HG03280 (cell line): ENCODE data around the gene WNK1.
A peak's percentile ranks its signal among the peaks of the same experiment; 100 is the strongest.
"Not testable (repeated sequence)": the region's sequence is repeated elsewhere in the genome, so short reads cannot be mapped to it uniquely, and the experiment has no call there.

Source experiments
- ATAC-seq: cut with Tn5 transposase; IDR thresholded peaks from one replicate; pipeline ENCODE4 v1.9.1; 2021; ENCODE audit warnings: mild to moderate bottlenecking, moderate library complexity; ENCODE audit not compliant: unreplicated experiment

The WNK1 gene

DNA sequence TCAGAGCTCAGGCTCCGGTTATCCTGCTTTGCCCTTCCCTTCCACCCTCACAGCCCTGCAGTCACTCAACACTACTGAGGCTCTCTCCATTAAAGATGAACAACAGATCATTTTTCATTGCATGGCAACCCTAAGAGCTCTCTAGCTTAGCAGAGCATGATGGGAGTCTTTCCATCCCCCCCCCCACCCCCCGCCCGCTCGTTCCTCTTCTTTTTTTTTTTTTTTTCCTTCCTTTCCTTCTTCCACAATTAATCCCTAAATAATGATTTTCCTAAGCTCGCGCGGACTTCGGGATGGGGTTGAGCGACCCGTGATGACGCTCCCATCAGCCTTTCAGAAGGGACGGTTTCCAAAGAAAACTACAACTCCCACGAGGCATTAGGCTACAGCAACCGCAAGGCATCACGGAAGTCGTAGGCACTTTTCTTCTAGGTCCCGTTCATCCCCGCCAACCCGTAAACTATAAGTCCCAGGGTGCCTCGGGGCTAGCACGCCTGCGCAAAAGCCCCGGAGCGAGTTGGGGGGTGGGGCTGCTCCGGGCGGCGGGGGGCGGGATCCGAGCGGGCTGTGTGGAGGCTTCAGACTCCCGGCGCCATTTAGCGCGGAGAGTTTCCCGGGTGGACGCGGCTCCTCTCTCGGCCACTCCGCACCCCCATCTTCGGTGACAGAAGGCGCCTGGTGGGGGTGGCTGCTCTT is at the start of gene WNK1:
WNK1 (plus strand) TSS at position 581 of the 696 bp plus-strand sequence. CDS start 987 bp downstream, outside the sequence.
- peak; percentile 52 for ATAC-seq

DNA sequence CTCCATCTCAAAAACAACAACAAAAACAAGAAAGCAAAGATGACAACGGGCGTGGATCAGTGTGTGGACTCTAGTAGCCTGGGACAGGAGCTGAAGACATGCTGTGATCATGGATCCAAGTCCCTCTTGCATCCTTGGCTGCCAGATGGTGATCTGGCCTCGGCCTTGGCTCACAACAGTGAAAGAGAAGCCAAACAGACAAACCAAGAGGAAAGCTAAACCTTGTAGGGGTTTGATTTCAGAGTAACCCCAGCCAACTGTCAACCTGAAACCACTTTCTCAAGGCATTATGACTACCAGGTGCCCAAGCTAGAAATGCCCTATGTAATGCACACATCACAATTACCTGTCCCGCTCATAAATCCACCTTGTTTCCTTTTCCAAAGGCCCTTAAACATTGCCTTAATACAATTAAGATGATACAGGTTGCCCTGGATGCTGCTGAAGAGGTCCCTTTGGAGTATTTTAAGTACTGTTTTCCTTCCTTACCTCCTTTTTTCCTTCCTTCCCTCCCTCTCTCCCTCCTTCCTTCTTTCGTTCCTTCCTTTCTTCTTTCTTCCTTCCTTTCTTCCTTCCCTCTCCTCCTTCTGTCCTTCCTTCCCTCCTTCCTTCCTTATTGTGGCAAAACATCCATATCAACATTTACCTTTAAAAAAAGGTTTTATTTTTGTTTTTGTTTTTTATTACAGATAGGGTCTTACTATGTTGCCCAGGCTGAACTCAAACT is 47.7 kb upstream of the WNK1 start:
- ATAC-seq: no peak

DNA sequence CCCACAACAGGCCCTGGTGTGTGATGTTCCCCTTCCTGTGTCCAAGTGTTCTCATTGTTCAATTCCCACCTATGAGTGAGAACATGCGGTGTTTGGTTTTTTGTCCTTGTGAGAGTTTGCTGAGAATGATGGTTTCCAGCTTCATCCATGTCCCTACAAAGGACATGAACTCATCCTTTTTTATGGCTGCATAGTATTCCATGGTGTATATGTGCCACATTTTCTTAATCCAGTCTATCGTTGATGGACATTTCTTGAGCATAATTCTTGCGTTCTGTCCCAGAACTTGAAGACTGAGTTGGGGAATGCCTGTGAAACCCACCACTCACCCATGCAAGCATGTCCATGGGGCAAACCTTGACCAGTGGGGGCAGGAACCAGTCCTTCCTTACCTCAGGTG is 44.3 kb upstream of the WNK1 start:
- not testable (repeated sequence) for ATAC-seq

DNA sequence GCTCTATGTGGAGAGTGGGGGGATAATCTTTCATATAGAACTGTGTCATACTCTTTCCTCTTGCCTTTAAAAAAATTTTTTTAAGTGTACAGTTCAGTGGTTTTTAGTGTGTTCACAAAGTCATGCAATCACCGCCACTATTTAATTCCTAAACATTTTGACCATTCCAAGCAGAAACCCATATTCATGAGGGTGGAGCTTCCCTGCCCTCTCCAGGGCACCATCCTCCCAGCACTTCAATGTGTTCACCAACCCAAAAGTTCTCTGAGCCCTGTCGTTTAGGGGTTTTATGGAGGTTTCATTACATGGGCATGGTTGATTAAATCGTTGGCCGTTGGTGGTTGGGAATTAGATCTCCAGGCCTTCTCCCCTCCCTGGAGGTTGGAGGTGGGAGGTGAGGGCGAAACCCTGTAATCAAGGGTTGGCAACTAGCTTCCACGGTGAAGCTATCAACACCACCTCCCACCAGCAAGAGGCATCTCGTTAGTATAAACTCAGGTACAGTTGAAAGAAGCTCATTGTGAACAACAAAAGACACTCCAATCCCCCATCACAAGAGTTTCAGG is 42.8 kb upstream of the WNK1 start:
- no peak for ATAC-seq

DNA sequence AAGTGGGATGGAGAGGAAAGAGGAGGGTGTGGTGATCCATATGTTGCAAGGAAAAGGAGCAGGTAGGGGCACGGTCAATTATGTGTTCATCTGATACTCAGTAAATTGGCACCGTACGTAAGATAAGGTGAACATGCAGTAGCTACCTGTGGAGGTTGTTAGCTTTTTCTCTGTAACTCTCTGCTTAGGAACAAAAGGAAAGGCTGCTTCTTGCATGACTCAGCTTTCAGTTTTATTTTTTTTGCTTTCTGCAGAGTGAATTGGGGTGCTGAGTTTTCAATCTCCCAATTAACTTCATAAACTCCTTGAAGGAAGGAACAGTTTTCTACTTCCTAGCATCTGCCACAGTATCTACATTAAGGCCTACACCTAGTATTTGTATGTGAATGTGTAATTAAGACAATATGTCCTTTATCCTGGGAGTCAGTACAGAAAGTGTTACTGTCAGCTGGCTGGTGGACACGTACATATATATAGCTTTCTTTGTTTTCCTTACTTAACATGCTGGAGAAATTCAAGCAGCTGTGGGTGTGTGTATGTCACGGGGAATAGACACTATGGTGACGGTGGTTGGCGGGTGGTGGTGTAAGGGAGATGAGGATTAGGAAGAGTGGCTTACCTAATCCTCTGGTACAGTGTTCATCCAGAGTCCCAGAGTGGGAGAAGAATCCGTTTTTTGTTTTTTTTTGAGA is 40.1 kb upstream of the WNK1 start:
- no peak for ATAC-seq

DNA sequence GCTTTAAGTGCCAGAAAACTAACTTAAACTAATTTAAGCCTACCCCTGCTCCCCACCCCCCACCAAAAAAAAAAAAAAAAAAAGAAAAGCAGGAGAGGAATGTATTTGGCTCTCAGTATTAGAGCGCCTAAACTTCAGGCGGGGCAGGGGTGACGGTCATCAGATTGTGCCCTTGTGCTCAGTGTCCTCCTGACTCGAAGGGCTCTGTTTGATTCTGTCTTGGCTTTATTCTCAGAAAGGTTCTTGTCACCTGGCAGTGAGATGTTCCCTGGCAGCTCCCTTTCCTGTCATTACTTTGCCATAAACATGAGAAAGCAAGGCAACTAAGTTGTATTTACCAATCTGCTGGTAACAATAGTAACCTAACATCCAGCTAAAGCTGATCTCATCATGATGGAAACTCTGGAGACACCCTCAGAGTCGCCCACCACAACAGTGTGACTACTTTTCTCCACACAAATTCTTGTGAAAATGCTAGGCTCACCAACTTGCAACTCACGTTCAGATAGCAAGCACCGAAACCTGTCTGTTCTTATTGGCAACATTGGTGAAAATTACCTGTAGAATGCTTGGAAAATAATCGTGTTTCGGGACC is 39.0 kb upstream of the WNK1 start:
- no peak for ATAC-seq

DNA sequence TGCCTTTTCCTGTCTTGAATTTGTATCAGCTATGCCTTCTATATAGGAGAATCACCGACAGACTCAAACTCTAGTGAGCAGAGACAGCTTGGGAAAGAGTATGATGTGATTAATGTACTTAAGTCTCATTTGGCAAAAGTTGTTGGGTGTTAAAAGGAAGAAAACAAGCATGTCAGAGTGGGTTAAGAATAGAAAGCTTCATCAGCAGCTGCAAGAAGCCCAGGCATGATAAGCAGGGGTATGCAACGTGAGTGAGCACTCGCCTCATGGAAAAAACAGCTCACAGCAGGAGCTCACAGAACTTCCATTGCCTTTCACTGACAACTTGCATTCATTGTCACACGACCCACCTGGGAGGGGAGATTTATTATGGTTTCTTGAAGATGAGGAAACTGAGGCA is 35.9 kb upstream of the WNK1 start:
- no peak for ATAC-seq

DNA sequence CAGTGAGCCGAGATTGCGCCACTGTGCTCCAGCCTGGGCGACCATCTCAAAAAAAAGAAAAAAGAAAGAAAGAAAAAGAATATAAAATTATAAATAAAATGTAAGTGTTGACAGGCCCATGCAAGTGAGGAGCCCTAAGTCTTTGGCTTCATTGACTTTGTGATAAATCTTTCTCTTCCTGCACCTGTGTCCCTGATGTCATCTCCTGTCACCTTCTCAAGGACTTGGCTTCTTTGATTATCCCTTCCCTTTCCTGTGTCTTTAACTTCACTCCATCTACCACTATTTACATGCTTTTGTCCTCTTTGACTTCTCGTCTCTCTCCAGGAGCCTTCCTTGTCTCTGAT is 33.6 kb upstream of the WNK1 start:
- no peak for ATAC-seq

DNA sequence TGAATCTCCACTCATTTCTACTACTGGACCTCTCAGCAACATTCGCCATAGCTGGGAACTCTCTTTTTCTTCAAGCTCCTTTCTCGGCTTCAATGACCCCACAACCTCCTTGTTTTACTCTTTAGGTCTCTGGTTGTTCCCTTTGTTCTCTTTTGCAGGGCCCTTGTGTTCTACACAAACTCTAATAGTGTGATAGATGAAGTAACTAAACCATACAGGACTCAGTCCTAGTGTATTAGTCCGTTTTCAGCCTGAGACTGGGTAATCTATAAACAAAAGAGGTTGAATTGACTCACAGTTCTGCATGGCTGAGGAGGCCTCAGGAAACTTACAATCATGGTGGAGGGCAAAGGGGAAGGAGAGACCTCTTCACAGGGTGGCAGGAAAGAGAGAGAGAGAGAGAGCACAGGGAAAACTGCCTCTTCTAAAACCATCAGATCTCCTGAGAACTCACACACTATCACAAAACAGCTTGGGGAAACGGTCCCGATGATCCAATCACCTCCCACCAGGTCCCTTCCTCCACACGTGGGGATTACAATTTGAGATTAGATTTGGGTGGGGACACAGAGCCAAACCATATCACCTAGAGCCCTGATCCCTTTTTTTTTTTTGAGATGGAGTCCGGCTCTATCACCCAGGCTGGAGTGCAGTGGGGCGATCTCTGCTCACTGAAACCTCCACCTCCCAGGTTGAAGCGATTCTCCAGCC is 32.0 kb upstream of the WNK1 start:
- ATAC-seq: no peak

DNA sequence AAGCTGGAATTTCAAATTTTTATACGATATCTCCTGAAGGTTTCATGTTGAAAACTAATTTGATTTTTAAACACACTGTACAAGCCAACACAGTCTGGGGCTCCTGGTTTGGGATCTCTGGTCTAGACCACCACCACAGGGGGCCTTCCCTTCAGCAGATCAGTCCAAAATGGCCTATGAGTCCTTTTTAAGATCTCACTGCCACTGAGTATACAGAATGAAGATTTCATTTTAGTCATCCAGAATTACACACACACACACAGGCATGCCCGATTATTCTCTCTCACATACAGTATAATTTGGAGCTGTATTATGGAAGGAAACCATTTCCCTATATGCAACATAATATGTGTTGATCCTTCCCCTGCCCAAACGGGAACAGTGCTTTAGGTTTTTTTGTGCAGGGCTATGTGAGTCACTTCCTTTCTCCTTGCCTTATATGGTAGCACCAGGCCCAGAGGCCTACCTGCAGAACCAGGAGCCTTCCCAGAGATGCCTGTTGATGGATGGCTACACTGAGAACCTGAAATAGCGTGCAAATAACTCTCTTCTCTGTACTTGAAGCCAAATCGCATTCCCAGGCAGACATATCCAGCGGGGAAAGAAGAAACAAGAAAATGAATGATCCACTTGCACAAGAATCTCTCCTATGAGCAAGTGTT is 28.1 kb upstream of the WNK1 start:
- ATAC-seq: no peak

DNA sequence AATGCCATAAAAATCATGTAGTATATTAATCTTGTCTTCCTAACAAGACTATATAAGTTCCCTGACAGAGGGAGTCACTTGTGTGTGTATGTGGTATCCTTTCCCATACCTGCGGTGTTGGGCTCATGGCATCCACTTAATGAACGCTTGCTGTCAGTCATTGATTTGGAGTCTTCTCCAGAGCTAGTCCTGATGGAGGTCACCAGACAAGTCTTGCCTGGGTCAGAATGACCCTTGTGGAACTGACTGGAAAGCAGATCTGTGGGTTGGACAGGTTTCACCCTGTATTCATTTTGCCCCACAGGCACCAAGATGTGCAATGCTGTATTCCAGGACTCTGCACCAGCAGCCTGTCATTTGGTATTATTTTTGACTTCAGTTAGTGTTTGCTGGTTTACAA is 27.3 kb upstream of the WNK1 start:
- ATAC-seq: no peak

DNA sequence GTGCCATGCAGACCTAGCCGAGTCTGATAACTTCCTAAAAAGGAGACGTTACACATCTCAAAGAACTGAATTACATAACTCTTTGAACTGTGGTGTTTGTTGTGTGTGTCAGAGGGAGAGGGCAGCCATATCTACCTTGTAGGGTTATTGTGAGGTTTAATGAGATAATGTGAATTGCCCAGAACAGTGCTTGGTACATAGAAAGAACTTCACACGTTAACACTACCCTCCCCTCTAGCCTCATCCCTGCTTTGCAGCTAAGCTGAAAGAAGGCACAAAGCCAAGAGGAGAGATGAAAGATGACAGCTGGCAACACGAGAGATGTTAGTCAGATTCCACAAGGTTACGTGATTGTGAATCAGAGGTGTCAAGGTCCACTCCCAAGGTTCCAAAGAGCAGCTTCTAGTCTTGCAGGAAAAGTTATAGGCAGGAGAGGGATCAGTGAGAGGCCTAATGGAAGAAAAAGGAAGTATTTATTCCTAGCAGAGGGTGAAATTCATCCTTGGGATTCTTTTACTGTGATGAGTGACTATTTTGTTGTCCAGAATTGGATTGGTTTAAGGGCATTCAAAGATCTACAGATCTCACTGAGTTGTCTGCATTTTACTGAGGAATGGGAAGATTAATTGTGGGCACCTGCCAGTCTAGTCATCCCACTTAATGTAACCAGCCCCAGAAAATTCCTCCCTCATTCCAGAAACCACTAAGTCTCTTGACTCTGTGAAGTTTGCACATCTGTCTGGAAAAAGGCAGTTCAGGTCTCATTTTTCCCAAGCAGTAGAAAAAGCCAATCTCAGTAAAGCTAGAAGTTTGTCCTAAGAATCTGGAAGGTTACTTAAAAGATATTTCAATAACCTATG is 25.9 kb upstream of the WNK1 start:
- ATAC-seq: no peak

DNA sequence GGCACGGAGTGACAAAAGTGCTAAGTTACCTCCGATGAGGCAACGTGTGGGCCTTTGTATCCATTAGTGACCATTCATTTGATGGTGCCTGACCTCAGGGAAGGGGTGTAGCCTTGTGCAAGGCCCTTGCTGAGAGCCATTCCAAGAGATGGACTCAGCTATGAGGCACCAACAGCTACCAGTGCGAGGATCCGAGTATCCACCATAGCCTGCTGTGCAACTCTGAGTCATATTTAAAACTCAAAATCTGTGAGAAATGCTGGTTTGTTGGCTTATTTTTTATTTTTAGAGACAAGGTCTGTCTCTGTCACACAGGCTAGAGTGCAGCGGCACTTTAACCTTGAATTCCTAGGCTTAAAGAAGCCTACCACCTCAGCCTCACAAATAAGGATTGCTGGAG is 25.1 kb upstream of the WNK1 start:
- no peak for ATAC-seq

DNA sequence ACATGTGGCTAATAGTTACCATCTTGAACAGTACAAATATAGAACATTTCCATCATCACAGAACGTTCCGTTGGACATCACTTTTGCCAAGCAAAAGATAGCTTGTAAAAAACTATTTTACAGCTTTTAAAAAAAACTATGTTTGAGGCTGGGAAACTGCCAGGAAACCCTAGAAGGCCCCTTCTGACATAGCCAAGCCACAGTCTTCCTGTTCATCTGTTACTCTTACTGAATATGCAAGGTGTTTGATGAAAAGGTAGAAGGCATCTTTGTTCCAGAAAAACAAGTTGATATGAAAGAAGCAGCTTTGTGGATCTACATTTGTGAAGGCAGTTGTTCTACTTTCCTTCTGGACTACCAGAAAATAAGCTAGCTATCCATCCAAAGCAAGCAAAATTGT is 23.6 kb upstream of the WNK1 start:
- no peak for ATAC-seq

DNA sequence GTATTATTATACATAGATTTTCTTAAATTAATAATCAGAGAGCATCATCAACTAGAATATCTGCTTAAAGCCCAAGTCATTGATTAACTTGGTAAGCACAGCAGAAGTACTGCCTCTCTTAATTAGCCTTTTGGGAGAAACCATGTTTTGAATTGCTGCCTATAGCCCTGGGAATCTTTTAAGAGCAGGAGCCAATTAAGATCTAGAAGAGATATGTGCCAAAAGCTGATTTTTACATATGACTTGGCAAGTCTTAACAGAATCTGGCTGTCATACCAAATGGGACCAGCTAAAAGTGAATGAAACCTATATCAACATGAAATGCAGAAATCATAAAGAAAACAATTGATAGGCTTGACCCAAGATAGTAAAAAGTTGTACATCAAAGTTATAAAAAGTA is 23.2 kb upstream of the WNK1 start:
- no peak for ATAC-seq

DNA sequence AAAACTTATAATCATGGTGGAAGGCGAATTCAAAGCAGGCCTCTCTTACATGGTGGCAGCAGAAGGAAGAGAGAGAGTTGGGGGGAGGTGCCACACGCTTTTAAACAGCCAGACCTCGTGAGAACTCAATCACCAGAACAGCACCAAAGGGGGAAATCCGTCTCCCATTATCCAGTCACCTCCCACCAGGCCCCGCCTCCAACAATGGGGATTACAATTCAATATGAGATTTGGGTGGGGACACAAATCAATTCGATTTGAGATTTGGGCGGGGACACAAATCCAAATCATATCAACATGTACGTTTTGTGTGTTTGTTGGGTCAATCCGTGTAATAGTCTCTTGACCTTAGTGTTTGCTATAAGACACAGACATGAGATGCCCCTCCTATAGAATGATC is 21.8 kb upstream of the WNK1 start:
- no peak for ATAC-seq

DNA sequence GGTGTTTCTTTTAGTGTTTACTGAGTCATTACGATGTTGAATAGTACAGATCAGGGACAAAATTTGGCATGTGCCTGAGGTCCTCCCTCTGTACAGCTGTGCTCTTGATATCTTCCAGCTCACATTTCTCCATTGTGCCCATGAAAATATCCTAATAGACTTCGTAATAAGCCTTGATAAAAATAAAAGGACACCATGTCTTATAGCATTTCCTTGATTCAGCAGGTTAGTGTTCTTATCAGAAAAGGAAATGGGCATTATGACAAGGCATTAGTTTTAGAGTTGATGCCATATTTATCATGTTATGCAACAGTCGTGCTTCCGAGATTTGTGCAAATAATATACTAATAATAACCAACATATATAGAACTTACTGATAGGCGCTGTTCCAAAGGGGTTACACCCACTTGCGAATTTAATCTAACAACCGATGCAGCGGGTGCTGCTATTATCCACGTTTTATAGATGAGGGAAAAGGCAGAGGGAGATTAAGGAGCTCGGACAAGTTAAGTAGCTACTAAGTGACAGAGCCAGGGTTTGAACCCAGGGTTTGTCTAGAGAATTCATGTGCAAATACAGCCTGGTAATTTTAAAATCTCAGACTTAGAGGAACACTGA is 15.1 kb upstream of the WNK1 start:
- ATAC-seq: no peak

DNA sequence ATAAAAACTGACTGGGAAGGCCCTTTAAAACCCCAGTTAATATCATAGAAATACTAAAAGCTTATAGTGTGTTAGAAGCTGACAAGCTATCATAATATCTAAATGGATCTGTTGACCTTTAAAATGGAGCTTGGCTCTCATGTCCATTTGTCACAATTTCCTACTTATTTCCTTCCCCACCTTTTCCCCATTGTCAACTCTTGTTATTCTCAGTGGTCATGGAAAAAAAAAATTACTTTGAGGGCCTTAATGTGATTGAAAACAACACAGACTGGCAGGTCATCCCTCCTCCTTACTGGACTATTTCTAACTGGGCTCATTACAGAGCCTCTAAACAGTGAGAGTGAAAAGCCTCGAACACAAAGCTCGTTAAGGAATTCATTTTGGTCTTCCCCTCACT is 13.7 kb upstream of the WNK1 start:
- ATAC-seq: no peak

DNA sequence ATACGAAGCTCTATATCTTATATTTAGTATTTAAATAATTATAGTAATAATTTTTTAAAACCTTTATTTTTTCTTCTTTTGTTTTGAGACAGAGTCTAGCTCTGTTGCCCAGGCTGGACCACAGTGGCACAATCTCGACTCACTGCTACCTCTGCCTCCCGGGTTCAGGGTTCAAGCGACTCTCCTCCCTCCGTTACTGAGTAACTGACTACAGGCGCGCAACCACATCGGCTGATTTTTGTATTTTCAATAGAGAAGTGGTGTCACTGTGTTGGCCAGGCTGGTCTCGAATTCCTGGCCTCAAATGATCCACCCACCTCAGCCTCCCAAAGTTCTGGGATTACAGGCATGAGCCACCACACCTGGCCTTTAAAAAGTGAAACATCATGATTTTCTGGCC is 13.0 kb upstream of the WNK1 start:
- no peak for ATAC-seq
